ENCODE results near the gene RTN4RL1. TPM values are rescaled to one million over a fixed set of nuclear protein-coding genes. Genes with fewer than 3 reads are reported as not detected.

RTN4RL1 gene
- total and polyA plus RNA-seq, 4 experiments from 2014 or later: 0.27 to 2.0 (median 0.39) TPM

GRCh38 chr17:1913702-1914101 lies 111.4 kb downstream of the RTN4RL1 start:
- H3K4me3 Mint-ChIP-seq: no peak overlapping the region
- Histone ChIP-seq H3K27me3 (ENCODE audit: insufficient read depth, low read length) (no peaks in the 10 kb centered on the region), H3K9me3 (ENCODE audit: control insufficient read depth in 1 of 2, low read length in 2 of 2) (no peaks in the 10 kb centered on the region), H3K36me3 (ENCODE audit: insufficient read depth, low read length) (no peaks in the 10 kb centered on the region), H3K4me3 (ENCODE audit: low read length in 2 of 2) (no peak overlapping the region), H3K4me1 (ENCODE audit: insufficient read depth, low read length) (peaks cover 4% of the 10 kb centered on the region), H3K27ac (ENCODE audit: low read depth, low read length) (no peak overlapping the region)
- intact Hi-C loops (cut with micrococcal nuclease): no loop called here
- peaks cover 19 to 28% of the 10 kb centered on the region in 2 donors for H3K27me3 Mint-ChIP-seq
- ChIA-PET POLR2A (ENCODE audit: partially characterized antibody) (interaction anchor here (0.6 kb wide), 1 partner anchor 332 kb away, joined by 3 read pairs; no protein-coding TSS in a partner anchor), CTCF (ENCODE audit: partially characterized antibody) (no interaction called here)
- no peaks in the 10 kb centered on the region for H3K36me3 Mint-ChIP-seq
- peaks cover 0 to 6% (median 5%) of the 10 kb centered on the region in 4 donors for H3K4me1 Mint-ChIP-seq
- no peak for DNase-seq
- no peaks in the 10 kb centered on the region for H3K9me3 Mint-ChIP-seq
- no peak overlapping the region for H3K27ac Mint-ChIP-seq

- Histone ChIP-seq H3K27ac (ENCODE audit: low read depth, low read length) (no peak overlapping the region), H3K4me1 (ENCODE audit: insufficient read depth, low read length) (peaks cover 14% of the 10 kb centered on the region)
- H3K27me3 Mint-ChIP-seq: peaks cover 24 to 35% of the 10 kb centered on the region in 2 donors
Measured at GRCh38 chr17:1912146-1912545, 113.0 kb downstream of the RTN4RL1 start.

GRCh38 chr17:1909985-1910384 lies 115.1 kb downstream of the RTN4RL1 start:
- CTCF ChIA-PET (ENCODE audit: partially characterized antibody): interaction anchor here (1.1 kb wide), 2 partner anchors 145 to 335 kb away, joined by 3 to 4 read pairs; partner anchors contain the start of gene HIC1
- Mint-ChIP-seq H3K36me3 (no peaks in the 10 kb centered on the region), H3K27me3 (peaks cover 34 to 43% of the 10 kb centered on the region in 2 donors), H3K4me1 (peaks cover 5 to 12% (median 8%) of the 10 kb centered on the region in 4 donors), H3K27ac (no peak overlapping the region), H3K4me3 (no peak overlapping the region), H3K9me3 (no peaks in the 10 kb centered on the region)
- POLR2A ChIA-PET (ENCODE audit: partially characterized antibody): no interaction called here
- peaks cover 14% of the 10 kb centered on the region for H3K4me1 ChIP-seq (ENCODE audit: insufficient read depth, low read length)
- H3K4me3 ChIP-seq (ENCODE audit: low read length in 2 of 2): no peak overlapping the region
- DNase-seq: no peak
- intact Hi-C loops (cut with micrococcal nuclease): loop anchor here (10.0 kb wide), 1 partner anchor 115 kb away; the partner anchor contains the start of gene RTN4RL1
- no peaks in the 10 kb centered on the region for H3K36me3 ChIP-seq (ENCODE audit: insufficient read depth, low read length)
- no peaks in the 10 kb centered on the region for H3K9me3 ChIP-seq (ENCODE audit: control insufficient read depth in 1 of 2, low read length in 2 of 2)
- no peak overlapping the region for H3K27ac ChIP-seq (ENCODE audit: low read depth, low read length)
- H3K27me3 ChIP-seq (ENCODE audit: insufficient read depth, low read length): peaks cover 20% of the 10 kb centered on the region

More at GRCh38 chr17:1912146-1912545, 113.0 kb downstream of the RTN4RL1 start:
- H3K27ac Mint-ChIP-seq: no peak overlapping the region
- H3K36me3 Mint-ChIP-seq: no peaks in the 10 kb centered on the region
- H3K4me3 ChIP-seq (ENCODE audit: low read length in 2 of 2): no peak overlapping the region
- H3K4me1 Mint-ChIP-seq: peaks cover 3 to 10% (median 5%) of the 10 kb centered on the region in 4 donors
- H3K36me3 ChIP-seq (ENCODE audit: insufficient read depth, low read length): no peaks in the 10 kb centered on the region
- ChIA-PET CTCF (ENCODE audit: partially characterized antibody) (no interaction called here), POLR2A (ENCODE audit: partially characterized antibody) (no interaction called here)
- no peaks in the 10 kb centered on the region for H3K9me3 ChIP-seq (ENCODE audit: control insufficient read depth in 1 of 2, low read length in 2 of 2)
- H3K27me3 ChIP-seq (ENCODE audit: insufficient read depth, low read length): peaks cover 13% of the 10 kb centered on the region
- no peaks in the 10 kb centered on the region for H3K9me3 Mint-ChIP-seq
- no peak overlapping the region for H3K4me3 Mint-ChIP-seq
- DNase-seq: no peak
- intact Hi-C loops (cut with micrococcal nuclease): no loop called here

- no peaks in the 10 kb centered on the region for H3K36me3 ChIP-seq (ENCODE audit: insufficient read depth, low read length)
- DNase-seq: peak in 4 of 5 donors; percentile 12 to 22 (median 18)
- CTCF ChIA-PET (ENCODE audit: partially characterized antibody): interaction anchor here (0.8 to 0.9 kb wide), 4 partner anchors 144 to 372 kb away, joined by 3 read pairs; no protein-coding TSS in a partner anchor
- H3K36me3 Mint-ChIP-seq: no peaks in the 10 kb centered on the region
- intact Hi-C loops (cut with micrococcal nuclease): loop anchor here (1.0 to 10.0 kb wide), 3 partner anchors 116 to 335 kb away; partner anchors contain the start of genes OVCA2 and RTN4RL1
- H3K4me1 Mint-ChIP-seq: peaks cover 5 to 12% (median 8%) of the 10 kb centered on the region in 4 donors
- peak overlapping the region; percentile 26 to 65 (median 51) for H3K4me3 Mint-ChIP-seq
- no peaks in the 10 kb centered on the region for H3K9me3 ChIP-seq (ENCODE audit: control insufficient read depth in 1 of 2, low read length in 2 of 2)
- H3K27ac Mint-ChIP-seq: no peak overlapping the region
- peaks cover 34 to 41% of the 10 kb centered on the region in 2 donors for H3K27me3 Mint-ChIP-seq
- POLR2A ChIA-PET (ENCODE audit: partially characterized antibody): interaction anchor here (0.8 kb wide), 1 partner anchor 336 kb away, joined by 4 read pairs; no protein-coding TSS in a partner anchor
- H3K4me1 ChIP-seq (ENCODE audit: insufficient read depth, low read length): peaks cover 14% of the 10 kb centered on the region
- no peak overlapping the region for H3K4me3 ChIP-seq (ENCODE audit: low read length in 2 of 2)
- no peak overlapping the region for H3K27ac ChIP-seq (ENCODE audit: low read depth, low read length)
- H3K9me3 Mint-ChIP-seq: no peaks in the 10 kb centered on the region
- peaks cover 20% of the 10 kb centered on the region for H3K27me3 ChIP-seq (ENCODE audit: insufficient read depth, low read length)
Measured at GRCh38 chr17:1908699-1909309, 116.3 kb downstream of the RTN4RL1 start.

GRCh38 chr17:1907909-1908698 lies 117.0 kb downstream of the RTN4RL1 start:
- Mint-ChIP-seq H3K4me1 (peaks cover 5 to 12% (median 8%) of the 10 kb centered on the region in 4 donors), H3K36me3 (no peaks in the 10 kb centered on the region), H3K4me3 (peak overlapping the region; percentile 26 to 65 (median 49)), H3K27me3 (peaks cover 31 to 41% of the 10 kb centered on the region in 2 donors), H3K9me3 (no peaks in the 10 kb centered on the region), H3K27ac (no peak overlapping the region)
- ChIA-PET CTCF (ENCODE audit: partially characterized antibody) (interaction anchor here (0.9 kb wide), 2 partner anchors 145 to 336 kb away, joined by 3 read pairs; no protein-coding TSS in a partner anchor), POLR2A (ENCODE audit: partially characterized antibody) (interaction anchor here (0.8 kb wide), 1 partner anchor 337 kb away, joined by 4 read pairs; no protein-coding TSS in a partner anchor)
- DNase-seq: peak in 3 of 5 donors; percentile 13 to 15 (median 14)
- no peaks in the 10 kb centered on the region for H3K36me3 ChIP-seq (ENCODE audit: insufficient read depth, low read length)
- H3K4me1 ChIP-seq (ENCODE audit: insufficient read depth, low read length): peaks cover 14% of the 10 kb centered on the region
- H3K27me3 ChIP-seq (ENCODE audit: insufficient read depth, low read length): peaks cover 20% of the 10 kb centered on the region
- no peak overlapping the region for H3K4me3 ChIP-seq (ENCODE audit: low read length in 2 of 2)
- H3K9me3 ChIP-seq (ENCODE audit: control insufficient read depth in 1 of 2, low read length in 2 of 2): no peaks in the 10 kb centered on the region
- intact Hi-C loops (cut with micrococcal nuclease): loop anchor here (1.0 to 10.0 kb wide), 3 partner anchors 117 to 336 kb away; partner anchors contain the start of genes OVCA2 and RTN4RL1
- H3K27ac ChIP-seq (ENCODE audit: low read depth, low read length): no peak overlapping the region

DNA sequence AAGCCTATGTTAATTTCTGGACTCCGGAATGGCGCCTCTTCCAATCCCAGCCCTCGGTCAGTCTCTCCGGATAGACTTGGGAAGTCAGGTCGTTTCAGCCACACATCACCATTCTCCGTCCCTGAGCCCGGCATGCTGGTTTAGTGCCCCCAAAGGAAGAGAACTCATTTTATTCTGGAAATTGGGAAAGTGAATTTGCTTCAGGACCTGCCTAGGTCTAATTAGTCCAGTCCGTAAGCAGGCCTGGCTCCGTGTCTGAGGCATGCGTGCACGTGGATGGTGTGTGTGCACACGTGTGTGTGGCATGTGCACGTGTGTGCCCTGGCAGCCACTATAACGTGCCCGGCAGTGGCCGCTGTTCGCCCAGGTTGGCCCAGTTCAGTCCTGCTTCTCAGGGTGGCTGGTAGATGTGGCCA lies 117.9 kb downstream of the RTN4RL1 start:
- Histone ChIP-seq H3K27me3 (ENCODE audit: insufficient read depth, low read length) (peaks cover 20% of the 10 kb centered on the region), H3K9me3 (ENCODE audit: control insufficient read depth in 1 of 2, low read length in 2 of 2) (no peaks in the 10 kb centered on the region), H3K27ac (ENCODE audit: low read depth, low read length) (no peak overlapping the region), H3K4me1 (ENCODE audit: insufficient read depth, low read length) (peaks cover 14% of the 10 kb centered on the region), H3K4me3 (ENCODE audit: low read length in 2 of 2) (no peak overlapping the region), H3K36me3 (ENCODE audit: insufficient read depth, low read length) (no peaks in the 10 kb centered on the region)
- Mint-ChIP-seq H3K27me3 (peaks cover 29 to 37% of the 10 kb centered on the region in 2 donors), H3K4me3 (no peak overlapping the region), H3K9me3 (no peaks in the 10 kb centered on the region), H3K36me3 (no peaks in the 10 kb centered on the region), H3K27ac (no peak overlapping the region), H3K4me1 (peaks cover 5 to 12% (median 8%) of the 10 kb centered on the region in 4 donors)
- CTCF ChIA-PET (ENCODE audit: partially characterized antibody): no interaction called here
- no peak for DNase-seq
- intact Hi-C loops (cut with micrococcal nuclease): loop anchor here (10.0 kb wide), 1 partner anchor 118 kb away; the partner anchor contains the start of gene RTN4RL1
- POLR2A ChIA-PET (ENCODE audit: partially characterized antibody): no interaction called here

Data from CD4-positive, alpha-beta memory T cell (primary cell).